Vagina (tissue), 2 donors: ENCODE results near the gene FOXP2. TPM values are rescaled to one million over a fixed set of nuclear protein-coding genes. Genes with fewer than 3 reads are reported as not detected.
"Not testable (repeated sequence)": the region's sequence is repeated elsewhere in the genome, so short reads cannot be mapped to it uniquely, and the experiment has no call there.

Experiments used
- DNase-seq, 2 donors: peaks; one replicate each; pipeline ENCODE4 v3.0.0-alpha.2; 2017; ENCODE audit errors: extremely low spot score in 2 of 2
- H3K27ac ChIP-seq: fragments of 200-600 bp; sonication (generic); one replicate; pipeline ENCODE4 v1.5.1; 2019
- H3K27me3 ChIP-seq: fragments of 200-600 bp; sonication (generic); one replicate; pipeline ENCODE4 v1.5.1; 2019
- H3K36me3 ChIP-seq, 2 donors: fragments of 200-600 bp; sonication (generic); one replicate each; pipeline ENCODE4 v1.5.1; 2017 to 2019
- H3K4me1 ChIP-seq: fragments of 200-600 bp; sonication (generic); one replicate; pipeline ENCODE4 v1.5.1; 2019
- H3K4me3 ChIP-seq, 2 donors: fragments of 200-600 bp; sonication (generic); 1 replicate in 1 of 2; 2 replicates in 1 of 2; pipeline ENCODE4 v1.5.1; 2016 to 2019
- H3K9me3 ChIP-seq: fragments of 200-600 bp; sonication (generic); one replicate; pipeline ENCODE4 v1.5.1; 2019
- POLR2A ChIP-seq, 2 donors: fragments of 450-650 bp; IDR thresholded peaks; one replicate each; pipeline ENCODE4 v1.6.1; 2017; ENCODE audit warnings: antibody characterized with exemption in 2 of 2, mild to moderate bottlenecking in 2 of 2, moderate library complexity in 2 of 2
- POLR2AphosphoS5 ChIP-seq, 2 donors: sonication (generic); formaldehyde crosslinking; IDR thresholded peaks; one replicate each; pipeline ENCODE4 v1.9.0; 2017; ENCODE audit warnings: antibody characterized with exemption in 2 of 2, mild to moderate bottlenecking in 2 of 2, low read depth in 1 of 2; ENCODE audit not compliant: insufficient read depth in 1 of 2
- intact Hi-C: fragments of 100-400 bp; cut with DNase I; formaldehyde crosslinking; loops from one replicate; pipeline ENCODE4 v1.15.1; 2023
- total RNA-seq: library from RNA; depleted of rRNA; stranded (reverse); fragments of >200 nt; gene quantifications from one replicate; pipeline ENCODE4 v1.2.3, GENCODE V29; 2016
- TF ChIP-seq, protein P1 (sequence below), 3 experiments: fragments of 450-650 bp in 2 of 3; fragments of 200-600 bp in 1 of 3; sonication (generic) in 1 of 3; IDR thresholded peaks; one replicate each; pipeline ENCODE4 v1.5.1; 2017 to 2019; ENCODE audit warnings: antibody characterized with exemption in 3 of 3, mild to moderate bottlenecking in 2 of 3, moderate library complexity in 2 of 3

FOXP2 gene
- total RNA-seq, 1 donor from 2014 or later, result 29.7 TPM

DNA sequence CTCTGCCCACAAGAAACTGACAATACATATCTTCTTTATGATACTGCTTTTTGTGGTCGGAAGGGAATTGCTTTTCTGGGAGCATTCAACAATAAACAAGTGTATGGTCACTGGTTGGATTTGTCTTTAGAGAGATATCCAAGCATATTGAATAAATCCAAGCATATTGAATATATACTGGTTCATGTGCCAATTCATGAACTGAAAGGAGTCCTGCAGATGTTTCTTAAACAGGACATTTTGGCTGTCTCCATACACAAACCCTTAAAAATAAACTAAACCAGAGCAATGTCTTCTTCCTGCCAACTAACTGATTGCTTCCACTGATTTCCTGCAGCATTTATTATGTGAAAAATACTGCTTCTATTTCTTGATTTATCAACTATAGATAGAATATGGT is 173.9 kb downstream of the FOXP2 start:
- Histone ChIP-seq H3K4me1 (no peaks in the 10 kb centered on the region), H3K36me3 (no peaks in the 10 kb centered on the region), H3K27ac (no peak overlapping the region), H3K9me3 (no peaks in the 10 kb centered on the region), H3K27me3 (no peaks in the 10 kb centered on the region), H3K4me3 (no peak overlapping the region)
- DNase-seq, result no peak
- intact Hi-C loops, result no loop called here
- no peak for TF ChIP-seq POLR2AphosphoS5 (IDR thresholded peaks at IDR 0.05; ENCODE audit: insufficient read depth in 1 of 2, low read depth in 1 of 2)
- TF ChIP-seq, protein P1, sequence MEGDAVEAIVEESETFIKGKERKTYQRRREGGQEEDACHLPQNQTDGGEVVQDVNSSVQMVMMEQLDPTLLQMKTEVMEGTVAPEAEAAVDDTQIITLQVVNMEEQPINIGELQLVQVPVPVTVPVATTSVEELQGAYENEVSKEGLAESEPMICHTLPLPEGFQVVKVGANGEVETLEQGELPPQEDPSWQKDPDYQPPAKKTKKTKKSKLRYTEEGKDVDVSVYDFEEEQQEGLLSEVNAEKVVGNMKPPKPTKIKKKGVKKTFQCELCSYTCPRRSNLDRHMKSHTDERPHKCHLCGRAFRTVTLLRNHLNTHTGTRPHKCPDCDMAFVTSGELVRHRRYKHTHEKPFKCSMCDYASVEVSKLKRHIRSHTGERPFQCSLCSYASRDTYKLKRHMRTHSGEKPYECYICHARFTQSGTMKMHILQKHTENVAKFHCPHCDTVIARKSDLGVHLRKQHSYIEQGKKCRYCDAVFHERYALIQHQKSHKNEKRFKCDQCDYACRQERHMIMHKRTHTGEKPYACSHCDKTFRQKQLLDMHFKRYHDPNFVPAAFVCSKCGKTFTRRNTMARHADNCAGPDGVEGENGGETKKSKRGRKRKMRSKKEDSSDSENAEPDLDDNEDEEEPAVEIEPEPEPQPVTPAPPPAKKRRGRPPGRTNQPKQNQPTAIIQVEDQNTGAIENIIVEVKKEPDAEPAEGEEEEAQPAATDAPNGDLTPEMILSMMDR (IDR thresholded peaks at IDR 0.05), result no peak
- TF ChIP-seq POLR2A (IDR thresholded peaks at IDR 0.05), result no peak

DNA sequence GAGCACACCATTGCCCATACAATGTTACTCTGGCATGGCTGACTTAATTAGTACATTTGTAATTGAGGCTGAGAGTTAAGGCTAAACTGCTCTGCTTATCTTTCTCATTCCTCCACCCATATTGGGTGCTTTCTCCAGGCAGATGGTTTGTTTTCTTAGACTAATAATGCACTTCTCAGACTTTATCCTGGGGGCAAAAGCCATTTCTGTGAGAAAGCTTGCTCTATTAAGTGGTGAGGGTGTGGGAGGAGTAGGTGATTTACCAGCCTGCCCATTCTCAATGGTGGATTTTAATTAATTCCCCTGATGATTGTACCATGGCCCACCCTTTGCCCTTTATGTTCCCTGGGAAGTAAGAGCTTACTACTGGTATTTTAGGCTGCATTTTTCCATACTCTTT is 174.8 kb downstream of the FOXP2 start:
- no peak for DNase-seq
- no peaks in the 10 kb centered on the region for H3K36me3 ChIP-seq
- no peak overlapping the region for H3K27ac ChIP-seq
- no peaks in the 10 kb centered on the region for H3K27me3 ChIP-seq
- H3K4me3 ChIP-seq, result no peak overlapping the region
- intact Hi-C loops, result no loop called here
- no peaks in the 10 kb centered on the region for H3K4me1 ChIP-seq
- no peaks in the 10 kb centered on the region for H3K9me3 ChIP-seq
- TF ChIP-seq, protein P1 (IDR thresholded peaks at IDR 0.05), result no peak
- TF ChIP-seq POLR2A (IDR thresholded peaks at IDR 0.05), result no peak
- TF ChIP-seq POLR2AphosphoS5 (IDR thresholded peaks at IDR 0.05; ENCODE audit: insufficient read depth in 1 of 2, low read depth in 1 of 2), result no peak

GRCh38 chr7:114590298-114590697 is 175.7 kb downstream of the FOXP2 start:
- no peaks in the 10 kb centered on the region for H3K9me3 ChIP-seq
- no peaks in the 10 kb centered on the region for H3K27me3 ChIP-seq
- no peak overlapping the region for H3K4me3 ChIP-seq
- intact Hi-C loops, result no loop called here
- H3K4me1 ChIP-seq, result no peaks in the 10 kb centered on the region
- no peak for DNase-seq
- no peak overlapping the region for H3K27ac ChIP-seq
- H3K36me3 ChIP-seq, result no peaks in the 10 kb centered on the region
- no peak for TF ChIP-seq POLR2A (IDR thresholded peaks at IDR 0.05)
- TF ChIP-seq, protein P1 (IDR thresholded peaks at IDR 0.05), result no peak
- no peak for TF ChIP-seq POLR2AphosphoS5 (IDR thresholded peaks at IDR 0.05; ENCODE audit: insufficient read depth in 1 of 2, low read depth in 1 of 2)

DNA sequence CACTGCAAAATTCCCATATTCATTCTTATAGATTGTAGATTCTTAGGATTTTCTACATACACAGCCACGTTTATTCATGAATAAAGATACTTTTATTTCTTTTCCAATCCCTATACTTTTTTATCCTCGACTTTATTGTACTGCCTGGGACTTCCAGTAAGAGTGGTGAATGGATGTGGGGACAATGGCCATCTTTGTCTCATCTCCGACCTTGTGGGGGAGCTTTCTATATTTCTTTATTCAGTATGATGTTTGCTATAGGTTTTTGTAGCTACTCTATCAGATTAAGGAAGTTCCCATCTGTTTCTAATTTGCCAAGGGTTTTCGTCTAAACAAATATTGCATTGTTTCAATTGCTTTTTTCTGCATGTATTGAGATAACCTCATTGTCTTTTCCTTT is 184.3 kb downstream of the FOXP2 start:
- intact Hi-C loops, result no loop called here
- no peaks in the 10 kb centered on the region for H3K27me3 ChIP-seq
- H3K9me3 ChIP-seq, result no peaks in the 10 kb centered on the region
- no peak overlapping the region for H3K27ac ChIP-seq
- H3K4me3 ChIP-seq, result no peak overlapping the region
- DNase-seq, result no peak
- TF ChIP-seq POLR2A (IDR thresholded peaks at IDR 0.05) (no peak), POLR2AphosphoS5 (IDR thresholded peaks at IDR 0.05; ENCODE audit: insufficient read depth in 1 of 2, low read depth in 1 of 2) (no peak)
- TF ChIP-seq, protein P1 (IDR thresholded peaks at IDR 0.05), result no peak
- no peaks in the 10 kb centered on the region for H3K4me1 ChIP-seq
- H3K36me3 ChIP-seq, result no peaks in the 10 kb centered on the region

DNA sequence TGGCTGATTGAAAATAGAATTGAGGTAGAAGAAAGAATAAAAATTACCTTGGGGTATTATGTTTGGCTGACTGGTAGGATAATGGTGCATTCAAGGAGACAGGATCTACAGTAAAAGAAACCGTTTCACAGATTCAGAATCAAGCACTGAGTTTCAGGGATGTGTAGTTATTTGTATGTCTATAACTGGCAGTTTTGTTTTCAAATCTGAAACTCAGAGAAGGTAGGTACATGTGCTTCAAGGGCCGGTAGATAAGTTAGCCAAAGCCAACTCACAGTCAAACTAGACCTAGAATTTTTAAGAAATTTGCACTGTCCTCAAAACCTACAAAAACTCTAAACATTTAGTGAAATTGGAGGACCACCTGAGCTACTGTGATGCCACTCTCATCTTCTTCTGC is 191.5 kb downstream of the FOXP2 start:
- H3K27ac ChIP-seq, result no peak overlapping the region
- H3K4me1 ChIP-seq, result no peaks in the 10 kb centered on the region
- no peaks in the 10 kb centered on the region for H3K36me3 ChIP-seq
- TF ChIP-seq POLR2AphosphoS5 (IDR thresholded peaks at IDR 0.05; ENCODE audit: insufficient read depth in 1 of 2, low read depth in 1 of 2), result no peak
- TF ChIP-seq POLR2A (IDR thresholded peaks at IDR 0.05), result no peak
- TF ChIP-seq, protein P1 (IDR thresholded peaks at IDR 0.05), result no peak
- intact Hi-C loops, result no loop called here
- DNase-seq, result no peak
- H3K4me3 ChIP-seq, result no peak overlapping the region
- no peaks in the 10 kb centered on the region for H3K27me3 ChIP-seq
- H3K9me3 ChIP-seq, result no peaks in the 10 kb centered on the region

- H3K9me3 ChIP-seq, H3K4me3 ChIP-seq, H3K27me3 ChIP-seq, DNase-seq, H3K27ac ChIP-seq, intact Hi-C loops, H3K4me1 ChIP-seq, H3K36me3 ChIP-seq: not testable (repeated sequence)
These were observed 194.2 kb downstream of the FOXP2 start for GRCh38 chr7:114608822-114609221.
